Inferior parietal cortex (tissue), 1 donor: ENCODE results near the gene GRIP1.
"Not testable (repeated sequence)": the region's sequence is repeated elsewhere in the genome, so short reads cannot be mapped to it uniquely, and the experiment has no call there.

Experiments used
- DNase-seq: peaks from one replicate; pipeline ENCODE4 v3.0.0-alpha.2; 2016; ENCODE audit errors: extremely low spot score

The GRIP1 gene

GRCh38 chr12:66529934-66530333 lies 148.9 kb downstream of the GRIP1 start:
- DNase-seq = no peak

DNA sequence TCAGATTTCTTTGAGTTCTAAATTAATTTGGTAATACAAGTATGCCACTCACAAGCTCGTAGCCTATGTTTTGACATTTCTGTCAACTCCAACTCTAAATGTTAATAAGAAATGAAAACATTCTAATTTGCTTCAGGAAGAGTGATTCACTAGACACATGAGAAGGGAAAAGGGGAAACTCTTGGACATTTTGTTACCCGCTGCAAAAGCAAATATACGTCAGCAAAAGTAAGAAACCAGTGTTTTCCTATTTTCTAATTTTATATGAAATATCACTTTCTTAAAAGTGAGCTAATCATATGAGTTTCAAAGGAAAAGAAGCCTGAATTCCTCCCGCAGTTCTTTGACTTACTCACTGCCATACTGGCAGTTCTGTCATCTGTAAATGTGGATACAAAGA lies 162.3 kb downstream of the GRIP1 start:
- DNase-seq = no peak

DNA sequence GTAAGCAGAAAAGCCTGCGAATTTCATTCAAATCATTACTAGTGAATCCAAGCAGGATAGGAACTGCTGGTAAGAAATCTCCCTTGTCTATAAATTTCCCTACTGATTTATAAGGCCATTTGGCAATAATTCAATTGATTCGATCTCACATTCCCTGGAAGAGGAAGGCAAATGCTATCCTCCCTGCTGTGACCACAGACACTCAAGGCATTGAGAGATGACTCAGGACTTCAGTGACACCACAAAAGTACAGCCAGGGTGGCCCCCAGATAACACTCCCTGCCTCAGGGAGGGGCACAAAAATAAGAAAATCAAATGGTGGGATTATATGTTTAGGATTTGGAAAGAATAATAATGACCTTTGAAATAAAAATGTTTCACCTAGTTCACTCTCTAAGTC lies 162.7 kb downstream of the GRIP1 start:
- DNase-seq = no peak

DNA sequence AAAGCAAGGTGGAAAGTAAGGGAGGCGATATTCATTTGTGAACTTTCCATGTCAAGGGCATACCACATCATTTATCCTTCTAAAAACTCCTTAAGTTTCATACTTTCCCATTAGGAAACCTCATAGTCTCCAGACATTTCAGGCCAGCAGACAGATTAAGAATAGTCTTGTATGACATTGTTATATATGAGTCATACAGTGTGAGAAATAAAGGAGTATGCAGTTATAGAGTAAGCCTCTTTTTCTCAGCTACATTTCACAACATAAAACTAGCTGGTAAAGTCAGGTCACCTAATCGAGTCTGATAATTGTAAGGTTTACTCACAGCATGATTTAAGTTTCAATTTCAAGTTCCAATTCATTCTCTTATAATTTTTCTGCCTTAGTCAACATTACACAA lies 164.3 kb downstream of the GRIP1 start:
- DNase-seq = no peak

DNA sequence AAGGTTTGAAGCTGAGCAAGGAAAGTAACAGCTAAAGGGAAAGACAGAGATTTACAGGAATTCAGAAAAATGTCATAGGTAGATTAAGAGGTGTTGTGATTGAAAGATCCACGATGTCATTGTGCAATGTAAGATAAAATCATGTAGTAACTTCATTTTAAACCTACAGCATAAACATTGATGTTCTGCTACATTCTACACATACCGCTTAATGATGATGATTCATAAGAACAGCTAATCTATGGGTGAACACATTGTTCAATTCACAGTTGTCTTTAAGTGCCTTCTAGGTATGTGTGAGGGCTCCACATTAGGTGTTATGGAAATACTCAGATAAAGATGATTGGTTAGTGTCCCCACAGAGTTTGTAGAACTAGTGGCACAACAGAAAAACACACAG lies 170.9 kb downstream of the GRIP1 start:
- no peak for DNase-seq

DNA sequence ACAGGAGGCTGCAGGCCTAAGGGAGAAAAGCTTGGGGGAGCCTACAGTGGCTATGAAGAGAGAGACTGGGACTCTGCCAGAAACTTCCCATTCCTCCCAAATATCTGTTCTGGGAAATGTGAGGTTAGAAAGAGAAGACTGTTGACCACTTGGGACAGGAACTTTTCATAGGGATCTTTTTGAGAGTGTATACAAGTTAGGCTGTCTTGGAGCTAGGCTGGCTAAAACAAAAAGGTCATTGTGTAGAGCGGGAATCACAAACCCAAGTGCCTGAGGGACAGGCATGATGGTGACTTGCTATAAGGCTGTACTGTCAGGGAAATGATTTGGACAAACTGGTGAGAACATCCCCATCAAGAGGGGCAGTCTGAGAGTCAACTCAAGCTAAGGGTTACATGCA lies 175.1 kb downstream of the GRIP1 start:
- no peak for DNase-seq

DNA sequence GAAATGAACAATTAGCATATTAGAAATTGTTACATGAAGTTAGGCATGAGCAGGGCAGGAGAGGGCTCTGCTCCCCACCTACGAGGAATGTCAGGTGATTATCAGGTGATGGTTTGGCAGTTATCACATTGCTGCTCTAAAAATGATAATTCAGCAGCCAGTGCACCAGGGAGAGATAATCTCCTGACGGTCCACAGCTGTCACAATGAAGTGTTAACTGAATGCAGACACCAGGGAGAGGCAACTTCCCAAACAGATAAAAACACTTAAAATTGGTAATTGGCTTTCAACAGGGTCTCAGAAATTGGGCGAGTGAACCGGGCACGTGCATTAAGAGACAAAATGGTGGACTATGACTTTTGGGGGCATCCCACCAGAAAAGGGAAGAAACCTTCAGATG lies 176.0 kb downstream of the GRIP1 start:
- no peak for DNase-seq

DNA sequence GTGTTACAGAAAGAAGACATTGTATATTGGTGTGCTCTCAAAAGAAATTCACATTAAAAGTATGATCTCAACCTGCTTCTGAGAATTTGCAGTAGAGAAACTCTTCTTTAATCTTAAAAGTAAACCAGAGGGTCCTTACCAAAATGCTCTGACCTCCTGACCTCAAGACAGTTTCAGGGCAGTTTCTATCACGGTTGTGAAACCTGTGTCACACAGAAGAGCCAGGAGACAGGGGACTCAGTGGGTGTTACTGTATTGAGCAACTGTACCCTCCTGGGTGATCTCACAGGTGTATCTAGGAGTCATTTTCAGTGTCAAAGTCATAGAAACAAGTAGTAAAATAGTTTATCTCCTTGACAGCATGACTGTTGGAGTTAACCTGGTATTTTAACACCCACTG lies 178.0 kb downstream of the GRIP1 start:
- DNase-seq = no peak

GRCh38 chr12:66500091-66500490 lies 178.8 kb downstream of the GRIP1 start:
- DNase-seq = no peak

DNA sequence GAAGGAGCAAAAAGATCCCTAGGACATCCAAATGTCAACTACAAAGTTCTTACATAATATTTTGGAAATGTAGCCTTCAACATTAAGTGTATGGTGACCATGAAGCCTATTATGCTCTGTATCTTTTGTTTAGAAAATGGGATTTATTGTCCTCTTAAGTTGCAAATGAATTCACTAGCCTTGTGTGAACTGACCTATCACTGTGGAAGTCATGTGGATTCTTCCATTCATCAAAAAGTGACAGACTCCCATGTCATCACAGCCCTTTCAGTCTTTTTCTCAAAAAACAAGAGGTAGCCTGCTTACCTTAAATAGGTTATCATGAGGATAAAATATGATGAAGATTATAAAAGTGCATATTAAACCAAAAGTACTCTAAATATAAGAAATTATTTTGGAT lies 179.9 kb downstream of the GRIP1 start:
- DNase-seq = no peak

- DNase-seq = not testable (repeated sequence)
Measured at GRCh38 chr12:66498059-66498458, 180.8 kb downstream of the GRIP1 start.

DNA sequence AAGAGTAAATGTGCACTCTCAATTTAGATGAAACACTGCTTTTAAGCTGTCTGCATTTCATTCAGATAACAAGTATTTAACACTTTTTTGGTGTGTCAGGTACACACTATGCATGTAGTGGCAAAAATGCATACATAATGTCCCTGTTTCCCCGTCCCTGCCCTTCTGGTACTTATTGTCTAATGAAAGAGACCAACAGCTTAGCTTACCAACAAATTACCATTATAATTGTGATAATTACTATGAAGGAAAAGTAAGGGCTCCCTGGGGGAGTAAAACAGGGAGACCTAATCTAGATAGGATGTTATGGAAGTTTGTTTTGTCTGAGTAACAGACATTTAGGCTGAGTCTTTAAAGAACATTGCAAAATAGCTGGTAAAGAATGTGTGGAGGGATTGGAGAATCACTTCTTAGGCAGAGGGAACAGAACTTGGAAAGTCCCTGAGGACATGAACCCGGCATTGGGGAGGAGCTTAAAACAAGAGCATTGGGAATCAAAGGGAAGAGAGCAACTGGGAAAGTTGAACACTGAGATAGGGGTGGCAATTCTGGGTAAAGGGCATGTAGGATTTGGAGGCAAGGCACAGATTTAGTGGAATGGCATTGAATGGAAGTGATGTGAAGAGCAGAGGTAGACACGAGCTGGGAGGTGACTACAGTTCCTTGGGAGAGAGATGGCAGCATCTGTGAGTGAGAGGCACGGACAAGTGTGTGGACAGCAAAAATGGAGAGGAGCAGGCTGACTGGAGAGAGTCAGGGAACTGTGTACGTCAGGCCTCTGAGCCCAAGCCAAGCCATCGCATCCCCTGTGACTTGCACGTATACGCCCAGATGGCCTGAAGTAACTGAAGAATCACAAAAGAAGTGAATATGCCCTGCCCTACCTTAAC lies 181.6 kb downstream of the GRIP1 start:
- no peak for DNase-seq

- no peak for DNase-seq
Measured at GRCh38 chr12:66496595-66496994, 182.3 kb downstream of the GRIP1 start.

GRCh38 chr12:66495709-66496108 lies 183.2 kb downstream of the GRIP1 start:
- no peak for DNase-seq

GRCh38 chr12:66493819-66494218 lies 185.1 kb downstream of the GRIP1 start:
- no peak for DNase-seq

GRCh38 chr12:66491853-66492252 lies 187.0 kb downstream of the GRIP1 start:
- no peak for DNase-seq

DNA sequence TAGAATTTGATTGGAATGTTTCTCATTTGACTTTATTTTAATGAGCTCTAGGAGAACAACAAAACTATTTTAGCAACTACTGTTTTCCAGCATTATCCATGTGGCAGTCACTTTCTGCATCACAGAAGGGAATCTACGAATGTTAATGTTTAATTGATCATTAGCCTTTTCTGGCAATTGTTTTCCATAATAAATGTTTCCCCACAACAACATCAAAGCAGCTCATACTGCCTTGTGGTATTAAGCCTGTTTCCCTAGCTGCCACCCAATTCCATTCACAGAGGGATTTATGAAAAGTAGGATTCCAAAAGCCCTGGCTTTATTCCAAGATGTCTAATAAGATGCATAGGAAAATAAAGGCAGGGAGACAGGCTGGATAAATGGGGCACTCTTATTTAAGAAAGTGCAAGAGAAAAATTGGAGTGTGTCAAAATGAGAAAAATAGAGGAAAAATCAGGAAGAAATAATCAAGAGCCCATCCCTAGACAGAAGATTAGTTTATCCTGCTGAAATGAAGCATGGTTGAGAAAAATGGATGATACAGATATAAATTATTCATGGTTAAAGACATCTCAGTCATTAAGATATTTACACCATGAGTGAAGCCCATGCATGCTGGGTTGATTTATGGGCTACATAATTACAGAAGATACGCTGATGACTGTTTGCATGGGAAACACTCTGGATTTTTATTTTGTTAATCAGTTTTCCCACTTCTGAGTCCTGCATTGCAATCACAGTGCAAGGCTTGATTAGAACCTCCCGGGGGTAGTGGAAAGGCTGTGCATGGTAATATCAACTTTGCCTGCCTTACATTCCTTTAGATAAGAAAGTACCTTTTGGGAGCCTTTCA lies 196.3 kb downstream of the GRIP1 start:
- no peak for DNase-seq

GRCh38 chr12:66467932-66468331 lies 210.9 kb downstream of the GRIP1 start:
- DNase-seq = no peak

DNA sequence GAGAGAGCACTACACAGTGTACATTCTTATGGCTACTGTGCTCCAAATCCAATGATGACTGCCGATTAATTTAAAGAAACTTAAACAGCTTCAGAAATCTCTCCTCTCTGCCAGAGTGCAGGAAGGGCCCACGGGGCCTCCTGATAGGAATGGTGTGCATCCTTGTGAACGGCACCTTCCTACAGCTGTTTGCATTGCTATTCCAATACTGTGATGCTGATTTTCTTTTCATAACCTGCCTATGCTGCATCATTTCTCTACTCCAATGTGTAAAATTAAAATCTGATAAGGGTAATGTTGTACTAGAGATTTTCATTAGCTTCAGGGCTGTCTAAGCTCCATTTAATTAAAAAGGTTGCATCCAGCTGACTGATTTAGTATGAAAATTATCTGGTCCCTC lies 217.5 kb downstream of the GRIP1 start:
- DNase-seq = no peak

DNA sequence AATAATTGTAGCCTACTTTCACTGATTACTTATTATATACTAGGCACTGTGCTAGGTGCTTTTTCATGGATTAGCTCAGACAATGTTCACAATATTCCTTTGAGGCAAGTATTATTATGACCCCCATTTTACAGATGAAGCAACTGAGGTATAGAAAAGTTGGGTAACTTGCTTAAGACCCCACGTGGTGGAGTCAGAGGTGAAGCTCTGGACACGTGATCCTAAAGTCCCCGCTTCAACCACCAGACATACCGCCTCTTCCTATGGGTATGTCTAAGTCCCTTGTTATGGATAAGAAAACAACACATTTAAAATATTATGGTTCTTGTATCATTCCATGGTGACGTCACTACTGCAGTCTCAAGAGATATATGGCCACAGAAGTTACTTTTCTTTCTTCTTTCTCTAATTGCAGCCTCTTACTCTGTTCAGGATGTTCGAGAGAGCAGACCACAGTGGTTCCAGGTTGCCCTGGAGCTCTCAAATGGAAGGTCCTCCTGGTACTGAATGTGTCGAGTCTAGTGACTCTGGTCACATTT lies 218.9 kb downstream of the GRIP1 start:
- DNase-seq = no peak

- no peak for DNase-seq
Measured at GRCh38 chr12:66456612-66457011, 222.3 kb downstream of the GRIP1 start.

- DNase-seq = no peak
Measured at GRCh38 chr12:66453844-66454243, 225.0 kb downstream of the GRIP1 start.

DNA sequence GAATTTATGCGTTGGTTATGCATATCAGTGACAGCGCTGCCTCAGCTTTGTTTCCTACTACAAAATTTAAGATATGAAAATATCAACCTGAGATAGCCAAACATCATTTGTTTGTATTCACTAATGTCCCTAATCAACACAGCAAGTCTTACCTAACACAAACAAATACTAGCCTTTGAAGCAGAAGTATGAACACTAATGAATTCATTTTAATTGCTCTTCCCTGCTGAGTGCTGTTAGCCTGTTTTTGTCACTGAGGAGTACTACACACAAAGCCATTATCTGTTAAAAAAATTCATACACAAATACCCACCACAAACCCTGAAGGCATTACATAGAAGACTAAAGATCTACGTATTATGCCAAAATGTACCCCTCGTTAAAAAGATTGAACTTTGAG lies 225.8 kb downstream of the GRIP1 start:
- no peak for DNase-seq
